GM12865 (cell line): Measurements from ENCODE around the gene UST.
"Not testable (repeated sequence)": the region's sequence is repeated elsewhere in the genome, so short reads cannot be mapped to it uniquely, and the experiment has no call there.

ENCODE experiments used
- DNase-seq: peaks from one replicate; pipeline ENCODE4 v3.0.0; 2010; ENCODE audit warnings: low read depth
- H3K4me3 ChIP-seq: 2 replicates; pipeline ENCODE4 v1.5.1; 2011; ENCODE audit warnings: mild to moderate bottlenecking, low read depth, low read length, control low read depth
- TF ChIP-seq, protein P1 (sequence below): IDR thresholded peaks from 2 replicates; pipeline ENCODE4 v1.5.1; 2011; ENCODE audit warnings: low read length, control low read depth, low read depth, inconsistent platforms; ENCODE audit not compliant: insufficient read depth; ENCODE audit errors: missing control alignments

Gene UST

GRCh38 chr6:148854096-148854495 is 107.3 kb downstream of the UST start:
- no peak overlapping the region for H3K4me3 ChIP-seq
- DNase-seq = no peak
- TF ChIP-seq, protein P1, sequence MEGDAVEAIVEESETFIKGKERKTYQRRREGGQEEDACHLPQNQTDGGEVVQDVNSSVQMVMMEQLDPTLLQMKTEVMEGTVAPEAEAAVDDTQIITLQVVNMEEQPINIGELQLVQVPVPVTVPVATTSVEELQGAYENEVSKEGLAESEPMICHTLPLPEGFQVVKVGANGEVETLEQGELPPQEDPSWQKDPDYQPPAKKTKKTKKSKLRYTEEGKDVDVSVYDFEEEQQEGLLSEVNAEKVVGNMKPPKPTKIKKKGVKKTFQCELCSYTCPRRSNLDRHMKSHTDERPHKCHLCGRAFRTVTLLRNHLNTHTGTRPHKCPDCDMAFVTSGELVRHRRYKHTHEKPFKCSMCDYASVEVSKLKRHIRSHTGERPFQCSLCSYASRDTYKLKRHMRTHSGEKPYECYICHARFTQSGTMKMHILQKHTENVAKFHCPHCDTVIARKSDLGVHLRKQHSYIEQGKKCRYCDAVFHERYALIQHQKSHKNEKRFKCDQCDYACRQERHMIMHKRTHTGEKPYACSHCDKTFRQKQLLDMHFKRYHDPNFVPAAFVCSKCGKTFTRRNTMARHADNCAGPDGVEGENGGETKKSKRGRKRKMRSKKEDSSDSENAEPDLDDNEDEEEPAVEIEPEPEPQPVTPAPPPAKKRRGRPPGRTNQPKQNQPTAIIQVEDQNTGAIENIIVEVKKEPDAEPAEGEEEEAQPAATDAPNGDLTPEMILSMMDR = no peak

GRCh38 chr6:148854992-148855391 is 108.2 kb downstream of the UST start:
- no peak for DNase-seq
- H3K4me3 ChIP-seq = no peak overlapping the region
- TF ChIP-seq, protein P1 = no peak

- DNase-seq = no peak
- no peak overlapping the region for H3K4me3 ChIP-seq
- TF ChIP-seq, protein P1 = no peak
Measured at GRCh38 chr6:148855744-148856143, 108.9 kb downstream of the UST start.

GRCh38 chr6:148857798-148858390 is 111.1 kb downstream of the UST start:
- TF ChIP-seq, protein P1 = no peak
- H3K4me3 ChIP-seq = no peak overlapping the region
- DNase-seq = no peak

GRCh38 chr6:148864132-148864531 is 117.3 kb downstream of the UST start:
- not testable (repeated sequence) for DNase-seq

DNA sequence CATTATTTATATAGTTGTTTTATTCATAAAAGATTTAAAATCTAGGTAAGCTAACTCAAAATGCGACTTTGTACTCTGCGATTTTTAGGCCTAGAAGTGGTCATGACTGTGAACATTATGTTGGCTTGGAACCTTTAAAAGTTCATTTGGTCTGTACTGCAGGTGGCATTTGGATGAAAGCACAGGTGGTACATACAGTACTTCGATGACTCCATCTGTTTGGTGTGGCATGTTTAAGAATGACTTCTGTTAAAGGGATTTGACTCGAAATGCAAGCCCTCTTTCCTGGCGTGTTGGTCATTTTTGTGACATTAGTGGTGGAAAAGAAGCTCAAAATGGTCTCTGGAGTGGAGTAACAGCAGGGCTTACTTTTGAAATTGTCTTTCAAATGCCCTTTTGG is 118.1 kb downstream of the UST start:
- TF ChIP-seq, protein P1 = no peak
- no peak for DNase-seq
- no peak overlapping the region for H3K4me3 ChIP-seq

More at GRCh38 chr6:148864132-148864531, 117.3 kb downstream of the UST start:
- H3K4me3 ChIP-seq = not testable (repeated sequence)

DNA sequence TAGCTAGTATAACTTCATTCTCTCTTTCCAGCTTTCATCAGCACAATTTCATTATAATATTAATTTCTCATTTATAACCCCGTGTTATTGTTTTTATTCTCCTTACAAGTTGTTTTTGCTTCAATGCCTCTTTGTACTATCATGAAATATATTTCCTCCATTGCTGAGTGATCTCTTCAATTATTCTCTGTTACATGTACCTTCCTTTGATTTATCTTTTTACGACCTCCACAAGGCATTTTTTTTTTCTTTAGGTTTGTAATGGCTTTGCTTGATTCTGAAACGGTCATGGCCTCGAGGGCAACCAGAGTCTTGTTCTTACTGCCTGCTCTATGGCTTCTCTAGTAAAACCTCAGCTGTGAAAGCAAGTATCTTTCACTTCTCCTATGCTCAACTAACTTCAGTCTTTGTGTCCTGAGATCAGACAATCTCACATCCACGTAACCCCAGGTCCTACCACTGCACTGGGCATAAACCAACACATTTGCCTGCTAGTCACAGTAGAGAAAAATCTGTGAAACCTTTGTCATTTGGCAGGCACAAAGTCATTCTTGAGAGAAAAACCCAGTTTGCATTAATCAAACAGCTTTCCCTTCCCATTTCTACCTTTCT is 119.9 kb downstream of the UST start:
- H3K4me3 ChIP-seq = no peak overlapping the region
- peak; percentile 70 for DNase-seq
- TF ChIP-seq, protein P1 = no peak
